OCI-LY7 (cell line): ENCODE results near the gene KLRF1. TPM values are rescaled to one million over a fixed set of nuclear protein-coding genes. Genes with fewer than 3 reads are reported as not detected.
A peak's percentile ranks its signal among the peaks of the same experiment; 100 is the strongest.
"Not testable (repeated sequence)": the region's sequence is repeated elsewhere in the genome, so short reads cannot be mapped to it uniquely, and the experiment has no call there.

ENCODE experiments used
- BruUV-seq: library from RNA; stranded (reverse); fragments of 400-500 nt; replicated peaks from 2 replicates; lab custom pipeline; 2021; lab: Mats Ljungman, UMichigan
- CTCF ChIA-PET: fragments of 300-600 bp; sonication (Branson Sonifier 250); formaldehyde crosslinking; loops from one replicate; lab custom pipeline; 2022; ENCODE audit warnings: antibody characterized with exemption; ENCODE audit not compliant: unreplicated experiment; lab: Charles Lee
- POLR2A ChIA-PET: fragments of 300-600 bp; sonication (Branson Sonifier 250); formaldehyde crosslinking; loops from one replicate; lab custom pipeline; 2022; ENCODE audit warnings: antibody characterized with exemption; lab: Charles Lee
- DNase-seq: peaks from one replicate; pipeline ENCODE4 v3.0.0-alpha.2; 2015; ENCODE audit warnings: low spot score
- H2AFZ ChIP-seq: fragments of 200-600 bp; sonication (generic), shearing (Covaris generic); 2 replicates; pipeline ENCODE4 v1.6.1; 2014; ENCODE audit warnings: mild to moderate bottlenecking, antibody characterized with exemption, low read length, moderate library complexity
- H3K27ac ChIP-seq: fragments of 200-600 bp; sonication (generic); 2 replicates; pipeline ENCODE4 v1.5.1; 2014; ENCODE audit warnings: mixed run types, low read depth, mild to moderate bottlenecking, moderate library complexity, low read length, inconsistent platforms; ENCODE audit not compliant: poor library complexity, severe bottlenecking
- H3K36me3 ChIP-seq: fragments of 200-600 bp; sonication (generic); 2 replicates; pipeline ENCODE4 v1.6.1; 2014; ENCODE audit warnings: mild to moderate bottlenecking, antibody characterized with exemption, low read length, moderate library complexity, mixed read lengths; ENCODE audit not compliant: insufficient read depth
- H3K4me1 ChIP-seq: fragments of 200-600 bp; sonication (generic); 2 replicates; pipeline ENCODE4 v1.5.1; 2014; ENCODE audit warnings: mild to moderate bottlenecking, low read length; ENCODE audit not compliant: insufficient read depth, poor library complexity, severe bottlenecking
- H3K4me2 ChIP-seq: fragments of 200-600 bp; sonication (generic); 2 replicates; pipeline ENCODE4 v1.6.1; 2014; ENCODE audit warnings: mild to moderate bottlenecking, low read length
- H3K4me3 ChIP-seq: fragments of 200-600 bp; sonication (generic); 2 replicates; pipeline ENCODE4 v1.5.1; 2014; ENCODE audit warnings: mild to moderate bottlenecking, low read depth, low read length; ENCODE audit not compliant: poor library complexity, severe bottlenecking
- H3K79me2 ChIP-seq: fragments of 200-600 bp; sonication (generic); 2 replicates; pipeline ENCODE4 v1.6.1; 2016; ENCODE audit warnings: low read depth, mild to moderate bottlenecking, low read length, moderate library complexity, mixed read lengths; ENCODE audit not compliant: insufficient read depth
- H3K9me2 ChIP-seq: fragments of 200-600 bp; sonication (generic); 2 replicates; pipeline ENCODE4 v1.6.1; 2016; ENCODE audit warnings: mild to moderate bottlenecking, low read length, mixed read lengths; ENCODE audit not compliant: insufficient read depth
- H3K9me3 ChIP-seq: fragments of 200-600 bp; sonication (generic); 2 replicates; pipeline ENCODE4 v1.6.1; 2014; ENCODE audit warnings: mild to moderate bottlenecking, mixed run types, low read length, mixed read lengths
- H4K20me1 ChIP-seq: fragments of 200-600 bp; sonication (generic); 2 replicates; pipeline ENCODE4 v1.6.1; 2014; ENCODE audit warnings: mild to moderate bottlenecking, antibody characterized with exemption, low read length, moderate library complexity, mixed read lengths; ENCODE audit not compliant: insufficient read depth
- CTCF ChIP-seq: fragments of 200-600 bp; sonication (generic); conservative IDR thresholded peaks from 2 replicates; pipeline ENCODE4 v1.5.1; 2014; ENCODE audit warnings: mild to moderate bottlenecking, antibody characterized with exemption, low read length, moderate library complexity, mixed read lengths
- EZH2phosphoT487 ChIP-seq: fragments of 200-600 bp; sonication (generic); IDR thresholded peaks from 2 replicates; pipeline ENCODE4 v1.6.1; 2018; ENCODE audit warnings: low read depth, borderline replicate concordance, mild to moderate bottlenecking, mixed run types, antibody characterized with exemption, low read length, moderate library complexity, mixed read lengths
- intact Hi-C: fragments of 100-400 bp; cut with micrococcal nuclease; formaldehyde crosslinking; loops from one replicate; pipeline ENCODE4 v1.10.0; 2022; ENCODE audit not compliant: unreplicated experiment
- total RNA-seq, 2 experiments: library from RNA; depleted of rRNA in 1 of 2; stranded (reverse); fragments of >200 nt in 1 of 2; shearing (Covaris generic) in 1 of 2; gene quantifications; 2 replicates each; pipeline ENCODE4 v1.2.3, GENCODE V29; 2014 to 2022

The KLRF1 gene
- total RNA-seq, 2 experiments from 2014 or later: not detected

GRCh38 chr12:9872742-9873141, 45.5 kb downstream of the KLRF1 start:
- H3K4me2 ChIP-seq: no peak overlapping the region
- POLR2A ChIA-PET: interaction anchor here (0.6 to 1.0 kb wide), 3 partner anchors 14 to 743 kb away, joined by 3 read pairs; no protein-coding TSS in a partner anchor

DNA sequence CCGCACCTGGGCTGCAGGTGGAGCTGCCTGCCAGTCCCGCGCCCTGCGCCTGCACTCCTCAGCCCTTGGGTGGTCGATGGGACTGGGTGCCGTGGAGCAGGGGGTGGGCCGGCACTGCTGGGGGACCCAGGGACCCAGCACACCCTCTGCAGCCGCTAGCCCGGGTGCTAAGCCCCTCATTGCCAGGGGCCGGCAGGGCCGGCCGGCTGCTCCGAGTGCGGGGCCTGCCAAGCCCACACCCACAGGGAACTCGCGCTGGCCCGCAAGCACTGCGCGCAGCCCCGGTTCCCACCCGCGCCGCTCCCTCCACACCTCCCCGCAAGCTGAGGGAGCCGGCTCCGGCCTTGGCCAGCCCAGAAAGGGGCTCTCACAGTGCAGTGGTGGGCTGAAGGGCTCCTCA, 48.8 kb downstream of the KLRF1 start:
- H3K79me2 ChIP-seq, BruUV-seq, CTCF ChIA-PET, H3K36me3 ChIP-seq, H3K9me3 ChIP-seq, H3K4me3 ChIP-seq, H3K4me2 ChIP-seq, H2AFZ ChIP-seq, H4K20me1 ChIP-seq, H3K27ac ChIP-seq, intact Hi-C loops, H3K9me2 ChIP-seq, DNase-seq, H3K4me1 ChIP-seq: not testable (repeated sequence)
- POLR2A ChIA-PET: interaction anchor here (0.6 kb wide), 1 partner anchor 43 kb away, joined by 3 read pairs; no protein-coding TSS in a partner anchor

More at GRCh38 chr12:9872742-9873141, 45.5 kb downstream of the KLRF1 start:
- H3K9me3 ChIP-seq: no peaks in the 10 kb centered on the region
- no peaks in the 10 kb centered on the region for H3K9me2 ChIP-seq
- intact Hi-C loops: no loop called here
- no peak for DNase-seq
- H3K36me3 ChIP-seq: no peaks in the 10 kb centered on the region
- TF ChIP-seq CTCF (no peak), EZH2phosphoT487 (no peak)
- H3K27ac ChIP-seq: no peak overlapping the region
- no peak overlapping the region for H2AFZ ChIP-seq
- no peaks in the 10 kb centered on the region for H4K20me1 ChIP-seq
- no TSS peak for BruUV-seq
- no peak overlapping the region for H3K4me3 ChIP-seq
- CTCF ChIA-PET: no interaction called here
- peaks cover 11% of the 10 kb centered on the region; the same call in 1 of the 2 replicates for H3K79me2 ChIP-seq
- peaks cover 9% of the 10 kb centered on the region for H3K4me1 ChIP-seq

- H3K4me1 ChIP-seq: peaks cover 5% of the 10 kb centered on the region
- TF ChIP-seq CTCF (no peak), EZH2phosphoT487 (no peak)
- H3K9me2 ChIP-seq: no peaks in the 10 kb centered on the region
- H3K27ac ChIP-seq: no peak overlapping the region
- peak overlapping the region; percentile 55 for H2AFZ ChIP-seq
- ChIA-PET CTCF (no interaction called here), POLR2A (no interaction called here)
- DNase-seq: no peak
- intact Hi-C loops: no loop called here
- H3K36me3 ChIP-seq: no peaks in the 10 kb centered on the region
- H3K4me3 ChIP-seq: no peak overlapping the region
- BruUV-seq: no TSS peak
- H3K4me2 ChIP-seq: no peak overlapping the region
- H3K9me3 ChIP-seq: no peaks in the 10 kb centered on the region
- no peaks in the 10 kb centered on the region for H4K20me1 ChIP-seq
- H3K79me2 ChIP-seq: no peaks in the 10 kb centered on the region
These were observed 53.3 kb downstream of the KLRF1 start for GRCh38 chr12:9880532-9881078.
